GM12891 (cell line): ENCODE data around the gene TIMM23B.
"Not testable (repeated sequence)": the region's sequence is repeated elsewhere in the genome, so short reads cannot be mapped to it uniquely, and the experiment has no call there.

ENCODE experiments used
- POLR2A ChIP-seq: IDR thresholded peaks from 2 replicates; pipeline ENCODE4 v1.6.1; 2011; ENCODE audit warnings: low read depth, low read length, control low read depth
- POU2F2 ChIP-seq: IDR thresholded peaks from 2 replicates; pipeline ENCODE4 v1.6.1; 2011; ENCODE audit warnings: low read depth, mild to moderate bottlenecking, control low read depth, low read length, moderate library complexity

- TF ChIP-seq POLR2A, POU2F2: not testable (repeated sequence)
Observed at GRCh38 chr10:49931959-49932728, 9.7 kb upstream of the TIMM23B start.
